HepG2 (cell line): ENCODE data around the gene HINT1. TPM values are rescaled to one million over a fixed set of nuclear protein-coding genes. Genes with fewer than 3 reads are reported as not detected.
A peak's percentile ranks its signal among the peaks of the same experiment; 100 is the strongest.

Source experiments
- ATF7 ChIP-seq, 2 experiments: fragments of 450-650 bp in 1 of 2; sonication (generic) in 1 of 2; formaldehyde crosslinking in 1 of 2; IDR thresholded peaks; 2 replicates each; pipeline versions ENCODE4 v1.4.0 to v1.6.1; 2016 to 2020; ENCODE audit warnings: antibody characterized with exemption in 1 of 2, mild to moderate bottlenecking in 1 of 2, missing genetic modification reagents in 1 of 2
- CEBPB ChIP-seq: IDR thresholded peaks from 2 replicates; pipeline ENCODE4 v1.6.1; 2011; ENCODE audit warnings: low read depth, low read length, improper control_type of control experiment, borderline replicate concordance
- HES4 ChIP-seq: sonication (generic); formaldehyde crosslinking; IDR thresholded peaks from 2 replicates; pipeline ENCODE4 v1.9.0; 2021; ENCODE audit warnings: mild to moderate bottlenecking, missing genetic modification reagents, borderline replicate concordance
- MBNL3 ChIP-seq: fragments of 250-450 bp; sonication (Bioruptor Pico); conservative IDR thresholded peaks from 2 replicates; pipeline ENCODE4 v1.8.0; 2022; ENCODE audit warnings: mild to moderate bottlenecking, inconsistent platforms
- ZC3H13 ChIP-seq: sonication (generic); formaldehyde crosslinking; IDR thresholded peaks from 2 replicates; pipeline ENCODE4 v1.8.1; 2023; ENCODE audit warnings: mild to moderate bottlenecking, missing genetic modification reagents, moderate library complexity
- polyA plus RNA-seq, 8 experiments: library from polyadenylated mRNA; depleted of rRNA in 3 of 8; stranded (reverse) in 7 of 8; unstranded in 1 of 8; fragments of >200 nt; fragmentation: Illumina TruSeq in 4 of 8; extraction: Trizol in 4 of 8; gene quantifications; 2 replicates each; pipeline versions ENCODE4 v1.2.1 to v1.2.3, GENCODE V29; 2011 to 2016; ENCODE audit warnings: low read depth in 4 of 8, missing spikeins in 1 of 8, mixed read lengths in 1 of 8; ENCODE audit not compliant: insufficient read depth in 1 of 8
- total RNA-seq, 5 experiments: library from RNA; depleted of rRNA; stranded (reverse); fragments of >200 nt; fragmentation: Illumina TruSeq; extraction: Trizol; gene quantifications; 2 replicates each; pipeline ENCODE4 v1.2.3, GENCODE V29; 2016; ENCODE audit warnings: low read depth in 1 of 5
- TF ChIP-seq, protein P1 (sequence below): sonication (generic); formaldehyde crosslinking; IDR thresholded peaks from 2 replicates; pipeline ENCODE4 v1.5.0; 2020; ENCODE audit warnings: mild to moderate bottlenecking, missing genetic modification reagents, borderline replicate concordance
- TF ChIP-seq, protein P2 (sequence below): sonication (generic); formaldehyde crosslinking; IDR thresholded peaks from 2 replicates; pipeline ENCODE4 v1.5.1; 2020; ENCODE audit warnings: mild to moderate bottlenecking, missing genetic modification reagents, borderline replicate concordance
- TF ChIP-seq, protein P3 (sequence below): sonication (generic); formaldehyde crosslinking; IDR thresholded peaks from 2 replicates; pipeline ENCODE4 v1.4.0; 2020; ENCODE audit warnings: missing genetic modification reagents

HINT1 gene
- total and polyA plus RNA-seq, 2 of the 13 experiments (the other 11 are each of a cell fraction or from before 2014, with no cell fraction given): 428 to 997 TPM

DNA sequence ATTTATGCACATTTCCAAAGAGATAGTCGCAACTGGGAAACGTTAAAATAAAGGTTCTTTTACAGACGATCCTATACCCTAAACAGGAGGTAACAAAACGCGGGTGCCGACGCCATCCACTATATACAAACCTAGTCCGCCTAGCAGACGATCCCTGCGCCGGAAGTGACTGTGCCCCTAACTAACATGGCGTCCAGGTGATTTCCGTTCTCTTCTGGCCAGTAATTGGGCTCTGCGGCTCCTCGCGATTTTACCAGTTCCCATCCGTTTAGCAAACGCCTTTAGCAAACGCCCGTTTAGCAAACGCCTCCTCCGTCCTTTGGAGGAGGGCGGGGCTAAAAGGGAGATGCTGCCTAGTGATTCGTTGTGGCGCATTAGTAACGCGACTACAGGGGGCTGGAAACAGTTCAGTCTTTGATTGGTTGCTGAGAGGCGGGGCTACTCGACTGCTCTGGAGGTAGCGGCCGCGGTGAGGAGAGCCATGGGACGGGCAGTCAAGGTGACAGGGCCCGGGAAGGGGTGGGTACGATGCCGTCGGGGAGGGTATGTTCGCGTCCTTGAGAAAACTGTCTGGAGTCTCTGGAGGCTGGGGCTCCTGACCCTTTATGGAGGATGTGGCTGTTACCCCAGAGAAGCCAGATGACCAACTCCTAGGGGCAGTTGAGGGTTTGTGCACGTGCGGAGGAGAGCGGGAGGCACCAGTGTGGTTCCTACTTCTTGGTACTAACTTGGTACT lies 5.7 kb upstream of the HINT1 start, which contains the start of gene LYRM7 (continued):
- TF ChIP-seq, protein P1, sequence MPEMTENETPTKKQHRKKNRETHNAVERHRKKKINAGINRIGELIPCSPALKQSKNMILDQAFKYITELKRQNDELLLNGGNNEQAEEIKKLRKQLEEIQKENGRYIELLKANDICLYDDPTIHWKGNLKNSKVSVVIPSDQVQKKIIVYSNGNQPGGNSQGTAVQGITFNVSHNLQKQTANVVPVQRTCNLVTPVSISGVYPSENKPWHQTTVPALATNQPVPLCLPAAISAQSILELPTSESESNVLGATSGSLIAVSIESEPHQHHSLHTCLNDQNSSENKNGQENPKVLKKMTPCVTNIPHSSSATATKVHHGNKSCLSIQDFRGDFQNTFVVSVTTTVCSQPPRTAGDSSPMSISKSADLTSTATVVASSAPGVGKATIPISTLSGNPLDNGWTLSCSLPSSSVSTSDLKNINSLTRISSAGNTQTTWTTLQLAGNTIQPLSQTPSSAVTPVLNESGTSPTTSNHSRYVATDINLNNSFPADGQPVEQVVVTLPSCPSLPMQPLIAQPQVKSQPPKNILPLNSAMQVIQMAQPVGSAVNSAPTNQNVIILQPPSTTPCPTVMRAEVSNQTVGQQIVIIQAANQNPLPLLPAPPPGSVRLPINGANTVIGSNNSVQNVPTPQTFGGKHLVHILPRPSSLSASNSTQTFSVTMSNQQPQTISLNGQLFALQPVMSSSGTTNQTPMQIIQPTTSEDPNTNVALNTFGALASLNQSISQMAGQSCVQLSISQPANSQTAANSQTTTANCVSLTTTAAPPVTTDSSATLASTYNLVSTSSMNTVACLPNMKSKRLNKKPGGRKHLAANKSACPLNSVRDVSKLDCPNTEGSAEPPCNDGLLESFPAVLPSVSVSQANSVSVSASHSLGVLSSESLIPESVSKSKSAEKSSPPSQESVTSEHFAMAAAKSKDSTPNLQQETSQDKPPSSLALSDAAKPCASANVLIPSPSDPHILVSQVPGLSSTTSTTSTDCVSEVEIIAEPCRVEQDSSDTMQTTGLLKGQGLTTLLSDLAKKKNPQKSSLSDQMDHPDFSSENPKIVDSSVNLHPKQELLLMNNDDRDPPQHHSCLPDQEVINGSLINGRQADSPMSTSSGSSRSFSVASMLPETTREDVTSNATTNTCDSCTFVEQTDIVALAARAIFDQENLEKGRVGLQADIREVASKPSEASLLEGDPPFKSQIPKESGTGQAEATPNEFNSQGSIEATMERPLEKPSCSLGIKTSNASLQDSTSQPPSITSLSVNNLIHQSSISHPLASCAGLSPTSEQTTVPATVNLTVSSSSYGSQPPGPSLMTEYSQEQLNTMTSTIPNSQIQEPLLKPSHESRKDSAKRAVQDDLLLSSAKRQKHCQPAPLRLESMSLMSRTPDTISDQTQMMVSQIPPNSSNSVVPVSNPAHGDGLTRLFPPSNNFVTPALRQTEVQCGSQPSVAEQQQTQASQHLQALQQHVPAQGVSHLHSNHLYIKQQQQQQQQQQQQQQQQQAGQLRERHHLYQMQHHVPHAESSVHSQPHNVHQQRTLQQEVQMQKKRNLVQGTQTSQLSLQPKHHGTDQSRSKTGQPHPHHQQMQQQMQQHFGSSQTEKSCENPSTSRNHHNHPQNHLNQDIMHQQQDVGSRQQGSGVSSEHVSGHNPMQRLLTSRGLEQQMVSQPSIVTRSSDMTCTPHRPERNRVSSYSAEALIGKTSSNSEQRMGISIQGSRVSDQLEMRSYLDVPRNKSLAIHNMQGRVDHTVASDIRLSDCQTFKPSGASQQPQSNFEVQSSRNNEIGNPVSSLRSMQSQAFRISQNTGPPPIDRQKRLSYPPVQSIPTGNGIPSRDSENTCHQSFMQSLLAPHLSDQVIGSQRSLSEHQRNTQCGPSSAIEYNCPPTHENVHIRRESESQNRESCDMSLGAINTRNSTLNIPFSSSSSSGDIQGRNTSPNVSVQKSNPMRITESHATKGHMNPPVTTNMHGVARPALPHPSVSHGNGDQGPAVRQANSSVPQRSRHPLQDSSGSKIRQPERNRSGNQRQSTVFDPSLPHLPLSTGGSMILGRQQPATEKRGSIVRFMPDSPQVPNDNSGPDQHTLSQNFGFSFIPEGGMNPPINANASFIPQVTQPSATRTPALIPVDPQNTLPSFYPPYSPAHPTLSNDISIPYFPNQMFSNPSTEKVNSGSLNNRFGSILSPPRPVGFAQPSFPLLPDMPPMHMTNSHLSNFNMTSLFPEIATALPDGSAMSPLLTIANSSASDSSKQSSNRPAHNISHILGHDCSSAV (CRISPR knock-in tag): no peak
- no peak; the same call in 1 of the 2 replicates for TF ChIP-seq ZC3H13 (CRISPR knock-in tag)
- TF ChIP-seq, protein P2, sequence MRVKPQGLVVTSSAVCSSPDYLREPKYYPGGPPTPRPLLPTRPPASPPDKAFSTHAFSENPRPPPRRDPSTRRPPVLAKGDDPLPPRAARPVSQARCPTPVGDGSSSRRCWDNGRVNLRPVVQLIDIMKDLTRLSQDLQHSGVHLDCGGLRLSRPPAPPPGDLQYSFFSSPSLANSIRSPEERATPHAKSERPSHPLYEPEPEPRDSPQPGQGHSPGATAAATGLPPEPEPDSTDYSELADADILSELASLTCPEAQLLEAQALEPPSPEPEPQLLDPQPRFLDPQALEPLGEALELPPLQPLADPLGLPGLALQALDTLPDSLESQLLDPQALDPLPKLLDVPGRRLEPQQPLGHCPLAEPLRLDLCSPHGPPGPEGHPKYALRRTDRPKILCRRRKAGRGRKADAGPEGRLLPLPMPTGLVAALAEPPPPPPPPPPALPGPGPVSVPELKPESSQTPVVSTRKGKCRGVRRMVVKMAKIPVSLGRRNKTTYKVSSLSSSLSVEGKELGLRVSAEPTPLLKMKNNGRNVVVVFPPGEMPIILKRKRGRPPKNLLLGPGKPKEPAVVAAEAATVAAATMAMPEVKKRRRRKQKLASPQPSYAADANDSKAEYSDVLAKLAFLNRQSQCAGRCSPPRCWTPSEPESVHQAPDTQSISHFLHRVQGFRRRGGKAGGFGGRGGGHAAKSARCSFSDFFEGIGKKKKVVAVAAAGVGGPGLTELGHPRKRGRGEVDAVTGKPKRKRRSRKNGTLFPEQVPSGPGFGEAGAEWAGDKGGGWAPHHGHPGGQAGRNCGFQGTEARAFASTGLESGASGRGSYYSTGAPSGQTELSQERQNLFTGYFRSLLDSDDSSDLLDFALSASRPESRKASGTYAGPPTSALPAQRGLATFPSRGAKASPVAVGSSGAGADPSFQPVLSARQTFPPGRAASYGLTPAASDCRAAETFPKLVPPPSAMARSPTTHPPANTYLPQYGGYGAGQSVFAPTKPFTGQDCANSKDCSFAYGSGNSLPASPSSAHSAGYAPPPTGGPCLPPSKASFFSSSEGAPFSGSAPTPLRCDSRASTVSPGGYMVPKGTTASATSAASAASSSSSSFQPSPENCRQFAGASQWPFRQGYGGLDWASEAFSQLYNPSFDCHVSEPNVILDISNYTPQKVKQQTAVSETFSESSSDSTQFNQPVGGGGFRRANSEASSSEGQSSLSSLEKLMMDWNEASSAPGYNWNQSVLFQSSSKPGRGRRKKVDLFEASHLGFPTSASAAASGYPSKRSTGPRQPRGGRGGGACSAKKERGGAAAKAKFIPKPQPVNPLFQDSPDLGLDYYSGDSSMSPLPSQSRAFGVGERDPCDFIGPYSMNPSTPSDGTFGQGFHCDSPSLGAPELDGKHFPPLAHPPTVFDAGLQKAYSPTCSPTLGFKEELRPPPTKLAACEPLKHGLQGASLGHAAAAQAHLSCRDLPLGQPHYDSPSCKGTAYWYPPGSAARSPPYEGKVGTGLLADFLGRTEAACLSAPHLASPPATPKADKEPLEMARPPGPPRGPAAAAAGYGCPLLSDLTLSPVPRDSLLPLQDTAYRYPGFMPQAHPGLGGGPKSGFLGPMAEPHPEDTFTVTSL (CRISPR knock-in tag): no peak; the same call in 1 of the 2 replicates
- no peak for TF ChIP-seq HES4 (CRISPR knock-in tag)
- TF ChIP-seq ATF7 (IDR thresholded peaks at IDR 0.05): no peak
- TF ChIP-seq ATF7 (CRISPR knock-in tag; IDR thresholded peaks at IDR 0.05): no peak
- no peak for TF ChIP-seq MBNL3
- no peak; the same call in 1 of the 2 replicates for TF ChIP-seq CEBPB
- TF ChIP-seq, protein P3, sequence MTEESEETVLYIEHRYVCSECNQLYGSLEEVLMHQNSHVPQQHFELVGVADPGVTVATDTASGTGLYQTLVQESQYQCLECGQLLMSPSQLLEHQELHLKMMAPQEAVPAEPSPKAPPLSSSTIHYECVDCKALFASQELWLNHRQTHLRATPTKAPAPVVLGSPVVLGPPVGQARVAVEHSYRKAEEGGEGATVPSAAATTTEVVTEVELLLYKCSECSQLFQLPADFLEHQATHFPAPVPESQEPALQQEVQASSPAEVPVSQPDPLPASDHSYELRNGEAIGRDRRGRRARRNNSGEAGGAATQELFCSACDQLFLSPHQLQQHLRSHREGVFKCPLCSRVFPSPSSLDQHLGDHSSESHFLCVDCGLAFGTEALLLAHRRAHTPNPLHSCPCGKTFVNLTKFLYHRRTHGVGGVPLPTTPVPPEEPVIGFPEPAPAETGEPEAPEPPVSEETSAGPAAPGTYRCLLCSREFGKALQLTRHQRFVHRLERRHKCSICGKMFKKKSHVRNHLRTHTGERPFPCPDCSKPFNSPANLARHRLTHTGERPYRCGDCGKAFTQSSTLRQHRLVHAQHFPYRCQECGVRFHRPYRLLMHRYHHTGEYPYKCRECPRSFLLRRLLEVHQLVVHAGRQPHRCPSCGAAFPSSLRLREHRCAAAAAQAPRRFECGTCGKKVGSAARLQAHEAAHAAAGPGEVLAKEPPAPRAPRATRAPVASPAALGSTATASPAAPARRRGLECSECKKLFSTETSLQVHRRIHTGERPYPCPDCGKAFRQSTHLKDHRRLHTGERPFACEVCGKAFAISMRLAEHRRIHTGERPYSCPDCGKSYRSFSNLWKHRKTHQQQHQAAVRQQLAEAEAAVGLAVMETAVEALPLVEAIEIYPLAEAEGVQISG: peak; percentile 94
